Stomach (tissue), 9 donors: Measurements from ENCODE around the gene IFI30. TPM values are rescaled to one million over a fixed set of nuclear protein-coding genes. Genes with fewer than 3 reads are reported as not detected.

Source experiments
- DNase-seq, 2 donors: peaks; one replicate each; pipeline versions ENCODE4 v3.0.0 to v3.0.0-alpha.2; 2013 to 2019
- H3K27ac ChIP-seq, 5 donors: fragments of 200-600 bp in 4 of 5; sonication (generic) in 4 of 5; one replicate each; pipeline ENCODE4 v1.5.1; 2013 to 2019; ENCODE audit warnings: mild to moderate bottlenecking in 1 of 5, moderate library complexity in 1 of 5
- H3K27me3 ChIP-seq, 3 donors: fragments of 200-600 bp; sonication (generic); one replicate each; pipeline ENCODE4 v1.5.1; 2017 to 2019; ENCODE audit warnings: mixed run types in 1 of 3
- H3K36me3 ChIP-seq, 4 donors: fragments of 200-600 bp; sonication (generic); 1 replicate in 3 of 4; 2 replicates in 1 of 4; pipeline ENCODE4 v1.5.1; 2016 to 2019
- H3K4me1 ChIP-seq, 4 donors: fragments of 200-600 bp; sonication (generic); one replicate each; pipeline ENCODE4 v1.5.1; 2016 to 2019
- H3K4me3 ChIP-seq, 4 donors: fragments of 200-600 bp; sonication (generic) in 3 of 4; one replicate each; pipeline ENCODE4 v1.5.1; 2016 to 2019; ENCODE audit warnings: mild to moderate bottlenecking in 1 of 4
- H3K9me3 ChIP-seq, 4 donors: fragments of 200-600 bp; sonication (generic); one replicate each; pipeline ENCODE4 v1.5.1; 2016 to 2019
- CTCF ChIP-seq, 7 experiments: fragments of 450-650 bp in 4 of 7; fragments of 200-600 bp in 3 of 7; sonication (generic) in 3 of 7; IDR thresholded peaks; one replicate each; pipeline ENCODE4 v1.5.1; 2016 to 2019; ENCODE audit warnings: antibody characterized with exemption in 7 of 7, control low read depth in 2 of 7, mild to moderate bottlenecking in 1 of 7
- EP300 ChIP-seq: sonication (generic); formaldehyde crosslinking; IDR thresholded peaks from one replicate; pipeline ENCODE4 v1.6.1; 2017; ENCODE audit warnings: antibody characterized with exemption
- POLR2A ChIP-seq, 4 donors: fragments of 450-650 bp; IDR thresholded peaks; one replicate each; pipeline ENCODE4 v1.6.1; 2016; ENCODE audit warnings: antibody characterized with exemption in 4 of 4, control low read depth in 2 of 4, mild to moderate bottlenecking in 1 of 4, moderate library complexity in 1 of 4
- POLR2AphosphoS5 ChIP-seq, 3 donors: sonication (generic); formaldehyde crosslinking; IDR thresholded peaks; one replicate each; pipeline ENCODE4 v1.6.1; 2016; ENCODE audit warnings: antibody characterized with exemption in 3 of 3
- WGBS, 5 donors: extraction: QIAGEN DNeasy Blood & Tissue Kit in 3 of 5; methylation state at CpG; one replicate each; pipeline versions ENCODE4 v1.1.5 to v1.1.7; 2013 to 2018; 5-methylcytosine and 5-hydroxymethylcytosine counted together
- intact Hi-C: fragments of 100-400 bp; cut with DNase I; formaldehyde crosslinking; loops from one replicate; pipeline ENCODE4 v1.15.1; 2023; ENCODE audit warnings: low total_unique reads
- polyA plus RNA-seq, 3 donors: library from polyadenylated mRNA; stranded (reverse); fragments of 200-250 nt; gene quantifications; one replicate each; pipeline ENCODE4 v1.2.3, GENCODE V29; 2013
- total RNA-seq, 5 donors: library from RNA; depleted of rRNA; stranded (reverse); fragments of >200 nt; gene quantifications; one replicate each; pipeline versions ENCODE4 v1.1.0 to v1.2.3, GENCODE V29; 2014 to 2016
- donor health status: healthy with polysubstance abuse.
- donor health status: Bipolar disorder and iron deficiency.
- donor health status: healthy.

Gene IFI30
- total and polyA plus RNA-seq, 8 donors: 37.3 to 199 (median 53.2) TPM; not detected in 1

GRCh38 chr19:18141031-18141430, 32.6 kb upstream of the IFI30 start:
- Histone ChIP-seq H3K36me3 (peaks cover 40 to 99% (median 95%) of the 10 kb centered on the region in 4 donors), H3K27me3 (no peaks in the 10 kb centered on the region), H3K4me1 (no peaks in the 10 kb centered on the region), H3K4me3 (no peak overlapping the region), H3K27ac (no peak overlapping the region), H3K9me3 (no peaks in the 10 kb centered on the region)
- TF ChIP-seq CTCF (IDR thresholded peaks at IDR 0.05) (no peak), POLR2AphosphoS5 (IDR thresholded peaks at IDR 0.05) (no peak), POLR2A (IDR thresholded peaks at IDR 0.05) (no peak), EP300 (no peak)
- no peak for DNase-seq
- intact Hi-C loops: no loop called here
- WGBS, 5 donors: 93 to 99% (median 98%) methylated on average over 6 of the region's 6 CpGs

DNA sequence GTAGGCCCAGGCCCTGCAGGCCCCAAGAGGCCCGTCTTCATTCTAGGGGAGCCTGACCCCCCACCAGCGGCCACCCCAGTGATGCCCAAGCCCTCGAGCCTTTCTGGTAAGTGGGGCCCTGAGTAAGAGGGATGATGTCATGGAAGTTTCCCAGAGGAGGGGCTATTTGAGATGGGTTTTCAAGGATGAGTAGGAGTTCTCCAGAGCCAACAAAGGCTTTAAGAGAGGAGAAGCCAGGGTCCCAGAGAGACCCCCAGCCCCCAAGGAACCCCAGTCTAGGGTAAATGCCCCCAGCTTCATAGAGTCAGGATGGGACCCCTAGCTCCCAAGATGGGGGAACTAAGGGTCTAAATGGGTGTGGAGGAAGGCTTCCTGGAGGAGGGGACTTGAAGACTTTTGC, 29.7 kb upstream of the IFI30 start:
- H3K27ac ChIP-seq: no peak overlapping the region
- H3K4me3 ChIP-seq: no peak overlapping the region
- no peaks in the 10 kb centered on the region for H3K9me3 ChIP-seq
- TF ChIP-seq CTCF (IDR thresholded peaks at IDR 0.05): no peak
- TF ChIP-seq POLR2A (IDR thresholded peaks at IDR 0.05): no peak
- no peak for TF ChIP-seq EP300
- no peak for TF ChIP-seq POLR2AphosphoS5 (IDR thresholded peaks at IDR 0.05)
- DNase-seq: no peak
- H3K36me3 ChIP-seq: peaks cover 38 to 99% (median 93%) of the 10 kb centered on the region in 4 donors
- no peaks in the 10 kb centered on the region for H3K4me1 ChIP-seq
- intact Hi-C loops: no loop called here
- no peaks in the 10 kb centered on the region for H3K27me3 ChIP-seq
- 82 to 98% (median 93%) methylated on average over 3 of the region's 3 CpGs for WGBS, 5 donors

DNA sequence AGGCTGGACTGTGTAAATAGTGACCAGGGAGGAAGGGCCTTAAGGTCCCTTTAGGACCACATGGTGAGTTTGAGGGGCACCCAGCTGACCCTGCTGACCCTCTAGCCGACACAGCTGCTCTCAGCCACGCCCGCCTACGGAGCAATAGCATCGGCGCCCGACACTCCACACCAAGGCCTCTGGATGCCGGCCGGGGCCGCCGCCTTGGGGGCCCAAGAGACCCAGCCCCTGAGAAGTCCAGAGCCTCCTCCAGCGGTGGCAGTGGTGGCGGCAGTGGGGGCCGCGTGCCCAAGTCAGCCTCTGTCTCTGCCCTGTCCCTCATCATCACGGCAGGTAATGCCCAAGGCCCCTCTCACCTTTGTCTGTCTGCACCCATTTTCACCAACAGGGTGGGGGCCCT, 29.3 kb upstream of the IFI30 start:
- Histone ChIP-seq H3K4me1 (no peaks in the 10 kb centered on the region), H3K27ac (no peak overlapping the region), H3K4me3 (no peak overlapping the region), H3K9me3 (no peaks in the 10 kb centered on the region), H3K36me3 (peaks cover 38 to 99% (median 93%) of the 10 kb centered on the region in 4 donors), H3K27me3 (no peaks in the 10 kb centered on the region)
- no peak for TF ChIP-seq POLR2A (IDR thresholded peaks at IDR 0.05)
- no peak for TF ChIP-seq POLR2AphosphoS5 (IDR thresholded peaks at IDR 0.05)
- TF ChIP-seq CTCF (IDR thresholded peaks at IDR 0.05): no peak
- TF ChIP-seq EP300: no peak
- intact Hi-C loops: no loop called here
- no peak for DNase-seq
- WGBS, 5 donors: 71 to 95% (median 91%) methylated on average over 2 to 16 of the region's 16 CpGs

GRCh38 chr19:18144906-18145305, 28.7 kb upstream of the IFI30 start:
- Histone ChIP-seq H3K4me3 (no peak overlapping the region), H3K36me3 (peaks cover 38 to 96% (median 94%) of the 10 kb centered on the region in 4 donors), H3K27me3 (no peaks in the 10 kb centered on the region), H3K27ac (no peak overlapping the region), H3K9me3 (no peaks in the 10 kb centered on the region), H3K4me1 (no peaks in the 10 kb centered on the region)
- no peak for TF ChIP-seq POLR2AphosphoS5 (IDR thresholded peaks at IDR 0.05)
- TF ChIP-seq CTCF (IDR thresholded peaks at IDR 0.05): no peak
- no peak for TF ChIP-seq POLR2A (IDR thresholded peaks at IDR 0.05)
- no peak for TF ChIP-seq EP300
- DNase-seq: no peak
- WGBS, 5 donors: 95 to 98% (median 97%) methylated on average over 25 to 28 of the region's 28 CpGs
- intact Hi-C loops: no loop called here
